SK-N-SH treated with all-trans-retinoic acid at 6 μM for 48 hours (cell line): ENCODE measurements around the gene TAX1BP3.

Experiments used
- ATAC-seq: fragments of 200-7000 bp; cut with Tn5 transposase; 3 replicates; pipeline ENCODE4 v1.9.1; 2020; ENCODE audit warnings: mild to moderate bottlenecking, moderate library complexity
- BACH2 ChIP-seq: fragments of 250-450 bp; sonication (Bioruptor Pico); IDR thresholded peaks from 2 replicates; pipeline ENCODE4 v1.9.0; 2021; ENCODE audit warnings: mild to moderate bottlenecking, borderline replicate concordance
- CREB5 ChIP-seq: fragments of 250-450 bp; sonication (Bioruptor Pico); IDR thresholded peaks from 2 replicates; pipeline ENCODE4 v1.5.1; 2020; ENCODE audit warnings: low read depth, mild to moderate bottlenecking, moderate library complexity
- CSDC2 ChIP-seq: fragments of 250-450 bp; sonication (Bioruptor Pico); IDR thresholded peaks from 2 replicates; pipeline ENCODE4 v1.5.0; 2020; ENCODE audit warnings: mild to moderate bottlenecking, moderate library complexity
- CSRNP3 ChIP-seq: fragments of 250-450 bp; sonication (Bioruptor Pico); IDR thresholded peaks from 2 replicates; pipeline ENCODE4 v1.5.1; 2021; ENCODE audit warnings: mild to moderate bottlenecking, moderate library complexity
- GLIS3 ChIP-seq: fragments of 250-450 bp; sonication (Bioruptor Pico); IDR thresholded peaks from 2 replicates; pipeline ENCODE4 v1.5.0; 2020; ENCODE audit warnings: mild to moderate bottlenecking, moderate library complexity
- ISL1 ChIP-seq: fragments of 250-450 bp; sonication (Bioruptor Pico); IDR thresholded peaks from 2 replicates; pipeline ENCODE4 v2.1.2; 2022; ENCODE audit warnings: mild to moderate bottlenecking, moderate library complexity
- OSR1 ChIP-seq: fragments of 250-450 bp; sonication (Bioruptor Pico); IDR thresholded peaks from 2 replicates; pipeline ENCODE4 v1.8.0; 2022; ENCODE audit warnings: moderate library complexity, mild to moderate bottlenecking, inconsistent platforms
- POU6F1 ChIP-seq: fragments of 250-450 bp; sonication (Bioruptor Pico); IDR thresholded peaks from 2 replicates; pipeline ENCODE4 v1.8.0; 2021; ENCODE audit warnings: low read depth, mild to moderate bottlenecking, moderate library complexity, borderline replicate concordance
- PPARA ChIP-seq: fragments of 250-450 bp; sonication (Bioruptor Pico); IDR thresholded peaks from 2 replicates; pipeline ENCODE4 v1.5.0; 2020; ENCODE audit warnings: mild to moderate bottlenecking, borderline replicate concordance
- RARB ChIP-seq: fragments of 250-450 bp; sonication (Bioruptor Pico); IDR thresholded peaks from 2 replicates; pipeline ENCODE4 v1.8.0; 2021; ENCODE audit warnings: mild to moderate bottlenecking, moderate library complexity
- SNAI2 ChIP-seq: fragments of 250-450 bp; sonication (Bioruptor Pico); IDR thresholded peaks from 2 replicates; pipeline ENCODE4 v1.5.0; 2020; ENCODE audit warnings: mild to moderate bottlenecking, moderate library complexity
- TCF4 ChIP-seq: fragments of 250-450 bp; sonication (Bioruptor Pico); IDR thresholded peaks from 2 replicates; pipeline ENCODE4 v1.8.0; 2021; ENCODE audit warnings: mild to moderate bottlenecking, moderate library complexity, borderline replicate concordance
- TOX ChIP-seq: fragments of 250-450 bp; sonication (Bioruptor Pico); IDR thresholded peaks from 2 replicates; pipeline ENCODE4 v1.8.0; 2021; ENCODE audit warnings: mild to moderate bottlenecking, moderate library complexity, borderline replicate concordance
- ZC3H10 ChIP-seq: fragments of 250-450 bp; sonication (Bioruptor Pico); IDR thresholded peaks from 2 replicates; pipeline ENCODE4 v1.5.1; 2021; ENCODE audit warnings: mild to moderate bottlenecking, moderate library complexity
- ZFP3 ChIP-seq: fragments of 250-450 bp; sonication (Bioruptor Pico); IDR thresholded peaks from 2 replicates; pipeline ENCODE4 v1.5.0; 2020; ENCODE audit warnings: mild to moderate bottlenecking, moderate library complexity
- ZFP30 ChIP-seq: fragments of 450-650 bp; formaldehyde crosslinking; IDR thresholded peaks from 2 replicates; pipeline ENCODE4 v1.5.0; 2022; ENCODE audit warnings: mild to moderate bottlenecking, moderate library complexity
- ZNF565 ChIP-seq: fragments of 450-650 bp; formaldehyde crosslinking; conservative IDR thresholded peaks from 2 replicates; pipeline ENCODE4 v1.5.0; 2020; ENCODE audit warnings: low read depth, mild to moderate bottlenecking, moderate library complexity
- ZNF70 ChIP-seq: fragments of 450-650 bp; formaldehyde crosslinking; IDR thresholded peaks from 2 replicates; pipeline ENCODE4 v1.5.0; 2020; ENCODE audit warnings: mild to moderate bottlenecking, moderate library complexity
- ZNF8 ChIP-seq: fragments of 450-650 bp; formaldehyde crosslinking; IDR thresholded peaks from 2 replicates; pipeline ENCODE4 v1.5.0; 2020; ENCODE audit warnings: mild to moderate bottlenecking, moderate library complexity
- TF ChIP-seq, protein P1 (sequence below): fragments of 250-450 bp; sonication (Bioruptor Pico); IDR thresholded peaks from 2 replicates; pipeline ENCODE4 v1.8.0; 2020; ENCODE audit warnings: mild to moderate bottlenecking, moderate library complexity, borderline replicate concordance
- TF ChIP-seq, protein P2 (sequence below): fragments of 250-450 bp; sonication (Bioruptor Pico); IDR thresholded peaks from 2 replicates; pipeline ENCODE4 v1.5.0; 2020; ENCODE audit warnings: mild to moderate bottlenecking, moderate library complexity

The TAX1BP3 gene

DNA sequence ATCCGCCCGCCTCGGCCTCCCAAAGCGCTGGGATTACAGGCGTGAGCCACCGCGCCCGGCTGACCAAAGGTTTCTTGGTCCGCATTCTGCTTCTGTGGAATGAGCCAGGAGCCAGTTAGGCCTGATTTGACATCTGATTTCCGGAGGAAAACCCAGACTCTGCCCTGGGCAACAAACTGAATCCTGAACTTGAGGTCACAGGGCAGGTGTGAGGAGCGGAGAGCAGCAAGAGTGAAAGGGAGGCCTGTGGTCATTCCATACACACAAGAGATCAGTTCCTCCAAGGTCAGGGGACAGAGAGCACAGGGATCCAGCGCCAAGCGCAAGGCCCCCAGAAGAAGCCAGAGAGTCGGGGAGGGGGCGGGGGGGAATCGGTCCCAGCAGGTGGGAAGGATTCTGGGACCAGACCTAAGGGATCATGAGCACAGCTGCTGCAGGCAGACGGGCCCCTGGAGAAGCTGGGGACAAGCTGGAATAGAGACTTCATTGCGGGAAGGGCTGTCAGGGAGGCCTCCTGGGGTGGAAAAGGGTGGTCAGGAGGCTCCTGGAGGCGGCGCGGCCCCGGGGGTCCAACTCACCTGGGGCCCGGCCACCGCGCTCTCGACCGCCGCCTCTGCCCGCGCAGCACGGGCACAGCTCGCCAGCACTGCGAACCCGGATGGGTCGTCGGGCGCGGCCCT is 32.8 kb downstream of the TAX1BP3 start:
- TF ChIP-seq RARB (CRISPR knock-in tag) = no peak
- TF ChIP-seq TCF4 = no peak
- TF ChIP-seq, protein P1, sequence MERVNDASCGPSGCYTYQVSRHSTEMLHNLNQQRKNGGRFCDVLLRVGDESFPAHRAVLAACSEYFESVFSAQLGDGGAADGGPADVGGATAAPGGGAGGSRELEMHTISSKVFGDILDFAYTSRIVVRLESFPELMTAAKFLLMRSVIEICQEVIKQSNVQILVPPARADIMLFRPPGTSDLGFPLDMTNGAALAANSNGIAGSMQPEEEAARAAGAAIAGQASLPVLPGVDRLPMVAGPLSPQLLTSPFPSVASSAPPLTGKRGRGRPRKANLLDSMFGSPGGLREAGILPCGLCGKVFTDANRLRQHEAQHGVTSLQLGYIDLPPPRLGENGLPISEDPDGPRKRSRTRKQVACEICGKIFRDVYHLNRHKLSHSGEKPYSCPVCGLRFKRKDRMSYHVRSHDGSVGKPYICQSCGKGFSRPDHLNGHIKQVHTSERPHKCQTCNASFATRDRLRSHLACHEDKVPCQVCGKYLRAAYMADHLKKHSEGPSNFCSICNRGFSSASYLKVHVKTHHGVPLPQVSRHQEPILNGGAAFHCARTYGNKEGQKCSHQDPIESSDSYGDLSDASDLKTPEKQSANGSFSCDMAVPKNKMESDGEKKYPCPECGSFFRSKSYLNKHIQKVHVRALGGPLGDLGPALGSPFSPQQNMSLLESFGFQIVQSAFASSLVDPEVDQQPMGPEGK (CRISPR knock-in tag) = no peak
- no peak for TF ChIP-seq OSR1 (CRISPR knock-in tag)
- TF ChIP-seq, protein P2, sequence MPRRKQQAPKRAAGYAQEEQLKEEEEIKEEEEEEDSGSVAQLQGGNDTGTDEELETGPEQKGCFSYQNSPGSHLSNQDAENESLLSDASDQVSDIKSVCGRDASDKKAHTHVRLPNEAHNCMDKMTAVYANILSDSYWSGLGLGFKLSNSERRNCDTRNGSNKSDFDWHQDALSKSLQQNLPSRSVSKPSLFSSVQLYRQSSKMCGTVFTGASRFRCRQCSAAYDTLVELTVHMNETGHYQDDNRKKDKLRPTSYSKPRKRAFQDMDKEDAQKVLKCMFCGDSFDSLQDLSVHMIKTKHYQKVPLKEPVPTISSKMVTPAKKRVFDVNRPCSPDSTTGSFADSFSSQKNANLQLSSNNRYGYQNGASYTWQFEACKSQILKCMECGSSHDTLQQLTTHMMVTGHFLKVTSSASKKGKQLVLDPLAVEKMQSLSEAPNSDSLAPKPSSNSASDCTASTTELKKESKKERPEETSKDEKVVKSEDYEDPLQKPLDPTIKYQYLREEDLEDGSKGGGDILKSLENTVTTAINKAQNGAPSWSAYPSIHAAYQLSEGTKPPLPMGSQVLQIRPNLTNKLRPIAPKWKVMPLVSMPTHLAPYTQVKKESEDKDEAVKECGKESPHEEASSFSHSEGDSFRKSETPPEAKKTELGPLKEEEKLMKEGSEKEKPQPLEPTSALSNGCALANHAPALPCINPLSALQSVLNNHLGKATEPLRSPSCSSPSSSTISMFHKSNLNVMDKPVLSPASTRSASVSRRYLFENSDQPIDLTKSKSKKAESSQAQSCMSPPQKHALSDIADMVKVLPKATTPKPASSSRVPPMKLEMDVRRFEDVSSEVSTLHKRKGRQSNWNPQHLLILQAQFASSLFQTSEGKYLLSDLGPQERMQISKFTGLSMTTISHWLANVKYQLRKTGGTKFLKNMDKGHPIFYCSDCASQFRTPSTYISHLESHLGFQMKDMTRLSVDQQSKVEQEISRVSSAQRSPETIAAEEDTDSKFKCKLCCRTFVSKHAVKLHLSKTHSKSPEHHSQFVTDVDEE = no peak
- no peak for TF ChIP-seq POU6F1 (CRISPR knock-in tag)
- no peak for TF ChIP-seq CSDC2 (CRISPR knock-in tag)
- no peak for TF ChIP-seq SNAI2 (CRISPR knock-in tag)
- TF ChIP-seq ZNF8 = no peak
- no peak for TF ChIP-seq ISL1 (CRISPR knock-in tag)
- TF ChIP-seq ZNF565 (CRISPR knock-in tag) = no peak
- no peak for TF ChIP-seq ZC3H10
- TF ChIP-seq TOX (CRISPR knock-in tag) = no peak
- no peak for TF ChIP-seq ZNF70 (CRISPR knock-in tag)
- no peak for TF ChIP-seq ZFP3 (CRISPR knock-in tag)
- no peak for TF ChIP-seq ZFP30
- no peak for TF ChIP-seq CSRNP3 (CRISPR knock-in tag)
- TF ChIP-seq GLIS3 (CRISPR knock-in tag) = no peak
- ATAC-seq = peak; percentile 4

DNA sequence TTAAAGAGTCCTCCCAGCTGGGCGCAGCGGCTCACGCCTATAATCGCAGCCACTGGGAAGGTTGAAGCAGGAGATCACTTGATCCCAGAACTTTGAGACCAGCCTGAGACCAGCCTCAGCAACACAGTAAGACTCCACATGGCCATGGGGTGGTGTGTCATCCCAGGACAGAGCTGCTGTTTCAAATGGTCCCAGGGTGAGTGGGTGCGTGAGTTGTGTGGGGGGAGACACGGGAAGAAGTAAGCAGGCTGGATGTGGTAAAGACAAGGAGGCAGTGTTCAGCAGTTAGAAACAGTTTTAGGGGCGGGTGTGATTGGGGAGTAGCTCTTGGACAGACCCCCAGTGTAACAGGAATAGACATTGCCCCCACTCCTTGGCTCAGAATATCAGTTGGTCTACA is 36.1 kb downstream of the TAX1BP3 start:
- TF ChIP-seq BACH2 (CRISPR knock-in tag) (no peak), CSDC2 (CRISPR knock-in tag) (no peak), CSRNP3 (CRISPR knock-in tag) (no peak), ISL1 (CRISPR knock-in tag) (no peak), ZC3H10 (no peak), POU6F1 (CRISPR knock-in tag) (no peak), TCF4 (no peak), CREB5 (no peak), GLIS3 (CRISPR knock-in tag) (no peak), PPARA (CRISPR knock-in tag) (no peak), ZNF8 (no peak)
- ATAC-seq = no peak
